Dedifferentiated amniotic fluid mesenchymal stem cell (primary cell): ENCODE measurements around the gene PIGZ.

ENCODE experiments used
- DNase-seq: peaks from one replicate; pipeline ENCODE4 v3.0.0-alpha.2; 2016; ENCODE audit errors: extremely low spot score

The PIGZ gene

GRCh38 chr3:197001972-197002700 lies 33.5 kb upstream of the PIGZ start:
- DNase-seq: no peak

GRCh38 chr3:197001106-197001971 lies 32.7 kb upstream of the PIGZ start:
- no peak for DNase-seq

GRCh38 chr3:197000211-197000610 lies 31.6 kb upstream of the PIGZ start:
- DNase-seq: no peak

GRCh38 chr3:196998966-196999760 lies 30.5 kb upstream of the PIGZ start:
- no peak for DNase-seq

- no peak for DNase-seq
Measured at GRCh38 chr3:196997311-196997710, 28.7 kb upstream of the PIGZ start.

- DNase-seq: no peak
Measured at GRCh38 chr3:196996454-196997265, 28.0 kb upstream of the PIGZ start.

GRCh38 chr3:196995646-196996355 lies 27.2 kb upstream of the PIGZ start:
- no peak for DNase-seq

GRCh38 chr3:196995027-196995426 lies 26.4 kb upstream of the PIGZ start:
- no peak for DNase-seq

- no peak for DNase-seq
Measured at GRCh38 chr3:196994056-196994455, 25.4 kb upstream of the PIGZ start.

GRCh38 chr3:196992461-196993065 lies 23.9 kb upstream of the PIGZ start:
- DNase-seq: no peak

- DNase-seq: no peak
Measured at GRCh38 chr3:196991581-196992460, 23.2 kb upstream of the PIGZ start.

- DNase-seq: no peak
Measured at GRCh38 chr3:196990601-196991007, 22.0 kb upstream of the PIGZ start.

GRCh38 chr3:196989721-196990262 lies 21.2 kb upstream of the PIGZ start:
- no peak for DNase-seq

GRCh38 chr3:196988241-196989029 lies 19.8 kb upstream of the PIGZ start:
- no peak for DNase-seq

GRCh38 chr3:196987022-196987421 lies 18.4 kb upstream of the PIGZ start:
- DNase-seq: no peak

- no peak for DNase-seq
Measured at GRCh38 chr3:196985954-196986885, 17.6 kb upstream of the PIGZ start.

GRCh38 chr3:196985298-196985697 lies 16.7 kb upstream of the PIGZ start:
- no peak for DNase-seq
